ENCODE data around the gene DDX51.
"Not testable (repeated sequence)": the region's sequence is repeated elsewhere in the genome, so short reads cannot be mapped to it uniquely, and the experiment has no call there.

Gene DDX51

DNA sequence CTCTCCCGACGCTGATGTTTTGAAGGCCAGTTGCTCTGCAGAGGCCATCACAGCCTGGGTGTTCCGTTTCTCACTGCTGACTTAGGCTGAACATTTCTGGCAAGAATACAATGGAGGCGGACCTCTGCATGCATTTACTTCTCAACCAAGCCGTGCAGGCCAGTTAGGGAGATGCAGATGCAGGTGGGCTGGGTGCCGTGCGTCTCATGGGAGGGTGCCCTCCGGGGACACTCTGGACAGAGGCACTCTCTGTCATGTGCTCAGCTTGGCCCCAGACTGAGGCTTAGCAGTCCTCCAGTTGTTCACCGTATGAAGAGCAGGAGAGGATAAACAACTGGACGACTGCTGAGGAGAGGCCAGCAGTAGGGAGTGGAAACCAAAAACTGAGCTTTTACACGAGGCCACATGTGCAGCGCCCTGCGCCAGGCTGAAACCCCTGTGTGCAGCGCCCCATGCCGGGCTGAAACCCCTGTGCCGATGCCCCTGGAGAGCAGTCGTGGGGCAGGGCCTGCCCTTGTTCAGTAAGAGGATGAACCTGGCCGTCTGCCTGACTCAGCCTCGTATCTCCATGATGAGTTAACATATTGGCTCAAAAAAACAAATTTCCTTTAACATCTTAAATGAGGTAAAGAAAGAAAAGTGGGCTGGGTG, 32.3 kb downstream of the DDX51 start:
- no peak for DNase-seq

DNA sequence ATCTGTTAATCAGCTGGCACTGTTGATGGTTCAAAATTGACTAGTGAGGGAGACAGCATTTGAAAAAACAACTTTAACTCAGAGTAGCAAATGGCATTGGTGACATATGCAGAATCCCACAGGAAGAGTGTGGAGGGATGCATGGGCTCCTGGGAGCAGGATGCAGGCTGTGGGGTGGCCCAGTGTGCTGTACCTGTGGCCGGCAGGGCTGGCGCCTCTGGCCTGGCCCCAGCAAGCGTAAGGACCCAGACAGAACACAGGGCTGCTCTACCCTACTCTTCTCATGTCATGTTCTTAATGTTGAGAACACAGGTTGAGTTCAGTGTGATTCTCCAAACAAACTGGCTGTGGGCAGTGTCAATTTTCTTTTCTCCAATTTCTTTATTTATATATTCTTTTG, 33.4 kb downstream of the DDX51 start:
- no peak for DNase-seq

DNA sequence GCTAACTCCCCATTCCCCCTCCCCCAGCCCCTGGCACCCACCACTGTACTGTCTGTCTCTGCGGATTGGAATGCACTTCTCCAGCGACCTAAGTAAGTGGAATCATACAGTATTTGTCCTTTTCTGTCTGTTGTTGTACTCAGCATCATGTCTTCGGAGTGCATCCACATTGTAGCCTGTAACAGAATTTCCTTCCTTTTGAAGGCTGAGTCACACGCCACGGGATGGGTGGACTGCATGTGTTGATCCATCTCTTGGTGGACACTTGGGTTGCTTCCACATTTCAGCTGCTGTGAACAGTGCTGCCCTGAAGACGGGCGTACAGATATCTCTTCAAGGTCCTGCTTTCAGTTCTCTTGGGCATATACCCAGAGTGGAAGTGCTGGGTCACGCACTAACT, 34.4 kb downstream of the DDX51 start:
- DNase-seq = no peak

DNA sequence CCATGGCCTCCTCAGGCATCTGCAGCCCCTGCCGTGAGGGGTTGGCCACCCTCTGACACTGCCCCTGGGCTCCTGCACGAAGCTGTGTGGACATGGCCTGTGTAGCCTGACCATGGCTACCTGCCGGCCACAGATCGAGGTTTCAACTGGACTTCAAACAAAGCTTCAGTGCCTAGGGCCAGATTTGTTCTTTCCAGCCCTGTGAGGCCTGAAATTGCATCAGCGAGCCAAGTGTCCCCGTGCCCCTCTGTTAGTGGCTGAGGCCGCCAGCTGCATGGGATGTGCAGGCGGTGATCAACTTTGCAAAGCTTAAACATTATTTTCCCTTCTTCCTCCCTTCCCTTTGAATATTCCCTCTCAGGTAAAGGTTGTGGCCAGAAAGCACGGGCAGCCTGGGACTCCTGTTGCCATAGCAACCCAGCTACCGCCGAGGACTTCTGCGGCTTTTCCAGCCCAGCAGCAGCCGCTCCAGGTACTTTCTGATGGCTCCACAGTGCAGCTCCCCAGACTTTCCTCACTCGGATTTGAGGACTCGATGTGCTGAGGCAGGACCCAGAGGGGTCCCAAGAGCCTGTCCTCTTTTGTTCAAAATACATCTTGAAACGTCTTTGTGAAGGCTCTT, 35.8 kb downstream of the DDX51 start:
- no peak for DNase-seq

DNA sequence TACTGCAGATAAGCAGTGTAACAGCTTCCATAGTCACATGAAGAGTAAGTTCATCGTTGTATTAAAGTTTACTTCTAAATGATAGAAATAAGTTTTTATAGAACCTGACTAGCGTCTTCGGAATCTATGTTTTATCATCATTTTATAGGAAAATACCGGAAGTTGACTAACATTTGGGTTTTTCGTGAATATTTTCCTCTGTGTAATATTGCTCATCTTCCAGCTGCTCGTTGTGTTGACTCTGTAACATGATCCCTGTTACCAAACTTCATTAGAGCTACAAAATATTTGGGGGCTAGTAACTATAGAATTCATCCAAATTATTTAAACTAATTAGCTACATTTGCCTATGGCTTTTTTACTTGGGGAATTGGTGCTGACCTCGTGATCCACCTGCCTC, 37.2 kb downstream of the DDX51 start:
- DNase-seq = no peak

DNA sequence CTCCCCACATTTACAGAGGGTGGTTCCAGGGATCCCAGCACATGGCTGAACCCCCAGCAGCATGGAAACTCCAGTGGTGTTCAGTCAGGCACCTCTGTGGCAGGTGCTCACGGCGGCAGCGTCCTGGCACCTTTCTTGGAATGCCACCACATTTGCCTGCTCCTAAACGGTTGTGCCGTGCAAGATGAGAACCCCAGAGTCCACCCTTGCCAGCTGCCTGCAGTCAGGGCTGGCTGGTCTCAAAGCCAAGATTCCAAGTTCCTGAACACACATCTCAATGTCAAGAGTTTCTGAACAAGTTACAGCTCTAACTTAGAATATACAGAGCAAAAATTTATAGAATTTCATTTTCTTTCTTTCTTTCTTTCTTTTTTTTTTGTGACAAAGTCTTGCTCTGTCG, 38.7 kb downstream of the DDX51 start:
- DNase-seq = no peak

DNA sequence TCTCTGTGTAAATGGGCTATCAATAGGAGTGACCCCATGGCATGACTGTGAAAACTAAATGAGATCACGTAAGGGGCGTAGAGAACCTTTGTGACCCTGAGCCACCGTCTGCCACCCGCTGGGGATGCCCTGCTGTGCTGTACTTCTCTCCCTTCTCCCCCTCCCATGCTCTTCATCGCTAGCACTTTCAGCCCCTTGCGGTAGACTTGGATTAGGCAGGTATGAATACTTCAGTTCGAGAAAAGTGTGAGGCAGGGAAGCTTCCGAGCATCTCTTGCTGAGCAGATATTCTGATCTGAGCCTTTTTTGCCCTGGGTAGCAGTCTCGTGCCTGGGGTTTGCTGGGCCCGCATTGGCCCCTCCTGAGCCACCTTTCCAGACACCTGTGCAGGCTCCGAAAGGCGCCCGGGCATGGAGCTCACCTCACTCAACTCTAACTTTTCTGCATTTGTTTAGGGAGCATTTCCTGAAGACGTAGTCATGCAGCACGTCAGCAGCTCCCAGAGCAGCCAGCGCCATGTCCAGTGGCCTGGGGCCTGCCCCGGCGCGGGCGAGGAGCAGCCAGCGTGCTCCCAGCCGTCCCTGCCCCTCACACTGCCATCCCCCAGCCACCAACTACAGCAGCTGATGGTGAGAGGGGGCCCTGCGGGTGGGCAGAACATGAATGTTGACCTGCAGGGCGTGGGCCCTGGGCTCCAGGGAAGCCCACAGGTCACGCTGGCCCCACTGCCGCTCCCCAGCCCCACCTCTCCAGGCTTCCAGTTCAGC, 40.4 kb downstream of the DDX51 start:
- DNase-seq = no peak

DNA sequence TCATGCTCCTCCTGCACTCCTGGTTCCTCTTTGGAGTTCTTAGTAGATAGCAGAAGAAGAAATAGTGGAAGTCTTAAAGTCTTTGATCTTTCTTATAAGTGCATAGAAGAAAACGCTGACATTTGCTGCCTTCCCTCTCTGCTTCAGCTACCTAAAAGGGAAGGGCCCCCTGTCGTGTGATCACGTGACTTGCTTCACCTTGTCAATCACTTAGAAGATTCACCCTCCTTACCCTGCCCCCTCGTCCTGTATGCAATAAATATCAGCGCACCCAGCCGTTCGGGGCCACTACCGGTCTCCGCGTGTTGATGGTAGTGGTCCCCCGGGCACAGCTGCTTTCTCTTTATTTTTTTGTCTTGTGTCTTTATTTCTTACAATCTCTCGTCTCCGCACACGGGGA, 41.0 kb downstream of the DDX51 start:
- DNase-seq = not testable (repeated sequence)

DNA sequence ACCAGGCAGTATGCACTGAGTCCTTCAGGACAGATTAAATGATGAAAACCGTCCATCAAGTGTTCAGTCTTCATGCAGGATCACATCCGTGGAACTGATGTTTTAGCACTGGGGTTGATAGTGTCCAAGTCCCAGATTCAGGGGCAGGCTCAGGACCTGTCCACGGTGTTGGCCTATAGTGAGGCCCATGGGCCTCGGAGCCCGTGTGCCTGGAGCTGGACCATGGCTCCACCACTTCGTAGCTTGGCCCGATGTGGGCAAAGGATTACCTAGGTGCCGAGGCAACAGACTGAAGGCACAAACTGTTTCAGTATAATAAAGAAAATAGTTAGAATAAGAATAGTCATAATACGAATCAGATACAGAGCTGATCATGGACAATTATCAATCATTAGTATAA, 41.8 kb downstream of the DDX51 start:
- DNase-seq = no peak

DNA sequence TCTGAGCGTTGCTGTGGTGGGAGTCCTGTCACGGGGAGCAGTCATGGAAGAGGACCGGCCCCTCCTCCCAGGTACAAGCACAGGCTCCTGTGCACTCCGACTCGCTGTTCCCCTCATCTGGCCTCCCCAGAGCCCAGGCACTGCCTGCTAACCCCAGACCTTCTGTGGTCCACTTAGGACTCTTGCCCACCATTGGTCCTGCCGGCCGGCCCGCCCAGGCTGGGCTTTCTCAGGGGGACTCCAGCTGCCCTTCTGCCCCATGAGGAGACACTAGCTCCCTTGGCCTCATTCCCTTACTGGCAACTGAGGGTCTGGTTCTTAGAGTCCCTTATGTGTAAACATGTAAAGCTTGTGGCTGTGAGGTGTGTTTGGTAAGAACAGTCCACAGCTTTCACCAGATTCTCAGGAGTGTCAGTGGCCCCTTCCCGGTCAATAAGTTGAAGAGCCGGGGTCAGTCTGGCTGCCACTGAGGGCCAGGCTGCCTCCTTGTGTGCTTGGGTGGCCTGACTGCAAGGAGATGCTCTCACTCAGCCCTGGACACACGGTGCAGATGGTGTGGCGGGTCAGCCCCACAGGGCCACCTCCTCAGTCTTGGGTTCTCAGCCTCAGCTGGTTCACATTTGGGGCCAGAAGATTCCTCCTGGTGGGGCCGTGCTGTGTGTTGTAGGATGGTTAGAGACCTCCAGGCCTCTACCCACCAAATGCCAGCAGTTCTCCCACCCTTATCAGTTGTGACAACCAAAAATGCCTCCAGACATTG, 43.6 kb downstream of the DDX51 start:
- no peak for DNase-seq

DNA sequence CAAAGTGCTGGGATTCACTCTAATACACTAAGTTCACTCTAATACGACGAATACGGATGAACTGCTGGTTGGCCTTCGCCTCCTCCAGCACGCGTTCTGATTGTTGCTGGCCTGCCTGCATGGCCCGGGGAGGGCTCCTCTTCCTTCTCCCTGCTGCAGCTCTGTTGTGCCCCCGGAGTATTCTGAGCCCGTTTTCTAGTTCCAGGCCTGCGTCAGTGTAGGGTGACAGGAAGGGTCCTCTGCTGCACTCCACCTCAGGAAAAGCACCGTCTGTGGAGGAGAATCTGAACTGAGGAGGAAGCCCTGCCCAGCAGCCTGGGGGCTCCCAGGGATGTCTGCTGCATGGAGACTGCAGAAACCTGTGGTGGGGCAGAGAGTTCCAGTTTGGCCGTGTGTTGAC, 44.4 kb downstream of the DDX51 start:
- no peak for DNase-seq

DNA sequence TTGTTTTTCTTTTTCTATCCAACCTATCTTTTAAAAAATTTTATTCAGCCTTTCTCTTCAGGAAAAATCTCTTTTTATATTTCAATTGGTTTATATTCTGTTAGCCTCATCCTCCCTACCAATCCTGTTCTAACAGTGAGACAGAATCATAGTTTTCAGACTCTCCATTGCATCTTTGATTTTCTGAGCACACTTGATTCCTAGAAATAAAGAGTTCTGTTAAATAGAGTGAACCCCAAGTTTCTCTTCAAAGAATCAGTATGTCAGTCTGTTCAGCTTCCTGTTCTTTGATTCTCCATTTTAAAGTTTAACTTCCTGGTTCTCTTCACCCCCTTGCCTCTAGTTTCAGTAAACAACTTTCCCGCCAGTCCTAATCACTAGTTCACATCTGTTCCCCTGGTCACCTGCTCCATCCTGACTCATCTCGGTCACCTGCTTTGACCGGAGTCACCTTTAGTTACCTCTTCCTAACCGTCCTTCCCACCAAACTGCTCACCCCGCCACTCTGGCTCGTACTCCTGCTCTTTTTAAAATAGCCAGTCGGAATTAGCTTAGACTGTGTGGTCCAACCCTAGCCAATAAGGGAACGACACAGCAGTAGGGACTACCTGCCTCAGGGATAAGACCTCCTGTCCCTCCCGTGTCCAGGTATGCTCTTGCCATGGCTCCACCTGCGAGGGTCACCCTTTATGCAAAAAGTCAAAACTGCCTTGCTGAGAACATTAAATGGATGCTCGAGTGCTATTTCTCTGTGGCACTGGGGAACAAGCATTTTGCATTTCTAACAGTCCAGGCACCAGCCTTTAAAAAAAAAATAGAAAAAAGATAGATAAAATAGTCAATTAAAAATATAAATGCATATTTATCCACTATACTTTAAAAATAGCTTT, 48.4 kb downstream of the DDX51 start:
- no peak for DNase-seq

DNA sequence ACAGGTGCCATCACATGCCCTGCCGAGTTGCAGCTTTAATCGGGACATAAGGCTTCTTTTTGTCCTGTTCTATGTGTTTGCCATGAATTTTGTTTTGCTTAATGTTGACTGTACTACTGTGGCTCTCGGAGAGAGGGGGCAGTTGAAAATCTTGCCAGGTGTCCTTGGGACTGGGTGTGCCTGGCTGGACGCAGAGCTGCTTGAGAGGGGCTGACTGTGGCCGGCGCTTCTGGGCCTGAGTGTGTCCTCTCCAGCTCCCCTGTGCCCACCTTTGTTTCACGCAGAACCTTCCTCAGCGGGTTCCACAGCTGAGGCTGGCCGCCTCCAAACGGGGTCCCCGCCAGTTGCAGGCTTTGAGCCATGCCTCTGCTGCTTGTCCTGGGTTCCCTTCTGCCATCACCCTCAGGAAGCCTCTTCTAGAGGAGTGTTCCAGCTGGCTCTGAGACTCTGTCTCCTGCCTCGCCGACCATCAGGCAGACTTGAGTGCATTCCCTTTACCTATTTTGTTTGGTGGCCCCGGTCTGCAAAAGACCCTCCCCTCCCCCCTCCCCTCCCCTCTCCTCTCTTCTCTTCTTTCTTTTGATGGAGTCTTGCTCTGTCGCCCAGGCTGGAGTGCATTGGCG, 49.7 kb downstream of the DDX51 start:
- DNase-seq = no peak

DNA sequence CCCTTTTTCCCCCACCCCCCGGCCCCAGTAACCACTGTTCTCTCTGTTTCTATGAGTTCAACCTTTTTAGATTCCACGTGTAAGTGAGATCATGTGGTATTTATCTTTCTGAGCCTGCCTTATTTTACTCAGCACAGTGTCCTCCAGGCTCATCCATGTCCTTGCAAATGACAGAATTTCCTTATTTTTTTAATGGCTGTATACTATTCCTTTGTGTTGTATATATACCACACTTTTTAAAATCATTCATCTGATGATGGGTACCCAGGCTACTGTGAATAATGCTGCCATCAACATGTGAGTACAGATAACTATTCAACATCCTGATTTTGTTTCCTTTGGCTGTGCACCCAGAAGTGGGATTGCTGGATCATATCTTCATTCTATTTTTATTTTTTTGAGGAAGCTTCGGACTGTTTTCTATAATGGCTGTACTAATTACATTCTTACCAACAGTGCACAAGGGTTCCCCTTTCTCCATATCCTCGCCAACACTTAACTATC, 54.7 kb downstream of the DDX51 start:
- DNase-seq = no peak

All from activated CD8-positive, alpha-beta memory T cell treated with anti-CD3 and anti-CD28 coated beads, Interleukin-2, amount 50 U/mL, for 4 hours (primary cell).